Measurements from ENCODE around the gene HNRNPUL2. TPM values are rescaled to one million over a fixed set of nuclear protein-coding genes. Genes with fewer than 3 reads are reported as not detected.

Gene HNRNPUL2
- total and polyA plus RNA-seq, 2 of the 8 experiments (the other 6 are each of a cell fraction or from before 2014, with no cell fraction given): 14.9 to 46.4 TPM

- no peak for TF ChIP-seq CTBP2 (IDR thresholded peaks at IDR 0.05; ENCODE audit: borderline replicate concordance, insufficient read depth, insufficient read length, low read length)
- TF ChIP-seq USF2 (IDR thresholded peaks at IDR 0.05; ENCODE audit: low read length): no peak
- TF ChIP-seq CEBPB (IDR thresholded peaks at IDR 0.05; ENCODE audit: low read depth, low read length): no peak
- 0 out of 3 replicates have a peak, but pooled peaks of 1 of the 2 experiments have one; percentile 25 for TF ChIP-seq EP300 (IDR thresholded peaks at IDR 0.05; ENCODE audit: borderline replicate concordance in 1 of 2, low read depth in 2 of 2, low read length in 2 of 2)
- TF ChIP-seq SIN3A (conservative IDR thresholded peaks at IDR 0.05 in 1 of 2, IDR thresholded peaks at IDR 0.05 in 1 of 2; ENCODE audit: low read depth in 1 of 2, low read length in 2 of 2): peak in 1 of 2 experiments; percentile 74; a peak in 1 of 4 replicates
- no peak for TF ChIP-seq ZNF274 (IDR thresholded peaks at IDR 0.05; ENCODE audit: borderline replicate concordance, extremely low read depth, low read length)
- TF ChIP-seq YY1 (IDR thresholded peaks at IDR 0.05; ENCODE audit: low read depth, low read length): peak; percentile 5; the same call in 1 of the 2 replicates
- peak; percentile 91 for TF ChIP-seq POLR2AphosphoS5 (IDR thresholded peaks at IDR 0.05; ENCODE audit: low read depth, low read length)
- TF ChIP-seq CREB1 (IDR thresholded peaks at IDR 0.05): no peak; the same call in 1 of the 2 replicates
- TF ChIP-seq KDM4A (IDR thresholded peaks at IDR 0.05; ENCODE audit: low read depth, low read length, severe bottlenecking): peak; percentile 64
- TF ChIP-seq CTCF (IDR thresholded peaks at IDR 0.05; ENCODE audit: control extremely low read depth in 1 of 3, insufficient read depth in 1 of 3, low read depth in 1 of 3, low read length in 3 of 3): no peak
- no peak for TF ChIP-seq SUZ12 (IDR thresholded peaks at IDR 0.05; ENCODE audit: low read length)
- peak; percentile 23 for TF ChIP-seq TAF7 (optimal IDR thresholded peaks at IDR 0.05; ENCODE audit: borderline replicate concordance, low read depth, low read length)
- TF ChIP-seq TAF1 (IDR thresholded peaks at IDR 0.05; ENCODE audit: low read depth, low read length): peak; percentile 84
- TF ChIP-seq TCF12 (IDR thresholded peaks at IDR 0.05; ENCODE audit: low read depth, low read length): no peak
- TF ChIP-seq RXRA (IDR thresholded peaks at IDR 0.05; ENCODE audit: insufficient read depth, low read depth, low read length): no peak
- TF ChIP-seq BCL11A (IDR thresholded peaks at IDR 0.05; ENCODE audit: low read depth in 2 of 2, low read length in 2 of 2): no peak
- peak; percentile 90 for TF ChIP-seq POLR2A (IDR thresholded peaks at IDR 0.05; ENCODE audit: control extremely low read depth in 1 of 2, low read depth in 2 of 2, low read length in 2 of 2)
- TF ChIP-seq POU5F1 (IDR thresholded peaks at IDR 0.05; ENCODE audit: low read depth, low read length): no peak
- TF ChIP-seq SIX5 (IDR thresholded peaks at IDR 0.05; ENCODE audit: low read depth, low read length): no peak
- TF ChIP-seq RFX5 (IDR thresholded peaks at IDR 0.05; ENCODE audit: borderline replicate concordance, low read depth, low read length): no peak
Observed at GRCh38 chr11:62727165-62727871, at the start of gene HNRNPUL2 (continued).
